Measurements from ENCODE around the gene BCL7A. TPM values are rescaled to one million over a fixed set of nuclear protein-coding genes. Genes with fewer than 3 reads are reported as not detected.

The BCL7A gene
- total RNA-seq, 1 experiment from 2014 or later: 14.5 TPM

DNA sequence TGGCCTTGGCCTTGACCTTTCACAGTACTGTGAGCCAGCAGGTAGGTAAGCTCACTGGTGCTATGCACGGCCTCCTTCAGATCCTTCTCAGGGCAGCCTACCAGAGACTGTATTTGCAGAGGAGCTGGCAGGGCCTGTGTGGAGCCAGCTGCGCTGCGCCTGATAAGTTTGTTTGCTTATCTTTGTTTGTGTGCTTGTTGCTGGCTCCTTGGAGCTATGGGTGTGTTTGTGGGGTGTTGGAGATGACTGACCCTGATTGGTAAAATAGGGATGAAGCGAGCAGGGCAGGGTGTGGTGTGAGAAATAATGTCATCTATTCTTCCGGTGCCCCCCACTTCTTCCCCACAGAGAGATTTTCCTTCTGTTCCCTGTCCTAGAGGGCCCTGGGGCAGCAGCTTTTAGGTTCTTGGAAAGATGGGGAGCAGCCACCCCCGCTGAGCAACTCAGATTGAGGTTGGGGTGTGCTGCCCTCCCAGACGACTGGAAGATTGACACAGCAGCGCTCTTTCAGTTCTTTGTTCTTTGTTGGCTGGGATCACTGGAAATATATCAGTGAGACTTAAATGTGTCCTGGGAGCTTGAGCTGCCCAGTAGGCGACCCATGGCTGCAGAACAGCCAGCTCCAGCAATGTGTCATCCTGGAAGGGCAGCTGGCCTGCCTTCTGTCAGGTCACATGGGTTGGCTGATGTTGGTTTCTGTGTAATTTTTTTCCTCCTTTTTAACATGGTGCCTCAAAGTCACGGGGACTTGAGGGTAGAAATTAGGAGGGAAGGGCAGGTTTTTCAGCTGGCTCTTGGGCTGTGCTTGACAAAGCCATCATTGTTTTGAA, 76.5 kb downstream of the BCL7A start:
- DNase-seq (ENCODE audit: low read depth, low spot score) (no peak), ATAC-seq (peak; percentile 89)
- Histone ChIP-seq H3K4me3 (ENCODE audit: low read depth in 2 of 2, low read length in 2 of 2) (peak overlapping the region in 1 of 2 experiments; percentile 31; a peak in 2 of 4 replicates), H3K9me3 (ENCODE audit: control insufficient read depth, insufficient read depth, low read depth, low read length) (no peaks in the 10 kb centered on the region), H3K36me3 (ENCODE audit: control insufficient read depth, insufficient read depth, low read length) (no peaks in the 10 kb centered on the region), H3K4me1 (ENCODE audit: control insufficient read depth, insufficient read depth, low read length) (peaks cover 66% of the 10 kb centered on the region), H3K27ac (ENCODE audit: low read length) (peak overlapping the region; percentile 96), H3K27me3 (ENCODE audit: control insufficient read depth, insufficient read depth, low read length) (no peaks in the 10 kb centered on the region)
- intact Hi-C loops (cut with micrococcal nuclease; ENCODE audit: unreplicated experiment) (no loop called here), in situ Hi-C loops (cut with HindIII; ENCODE audit: low pct_unique_long_range_greater_than_20kb, low sequenced_read_pairs) (no loop called here)
- TF ChIP-seq, protein P1, sequence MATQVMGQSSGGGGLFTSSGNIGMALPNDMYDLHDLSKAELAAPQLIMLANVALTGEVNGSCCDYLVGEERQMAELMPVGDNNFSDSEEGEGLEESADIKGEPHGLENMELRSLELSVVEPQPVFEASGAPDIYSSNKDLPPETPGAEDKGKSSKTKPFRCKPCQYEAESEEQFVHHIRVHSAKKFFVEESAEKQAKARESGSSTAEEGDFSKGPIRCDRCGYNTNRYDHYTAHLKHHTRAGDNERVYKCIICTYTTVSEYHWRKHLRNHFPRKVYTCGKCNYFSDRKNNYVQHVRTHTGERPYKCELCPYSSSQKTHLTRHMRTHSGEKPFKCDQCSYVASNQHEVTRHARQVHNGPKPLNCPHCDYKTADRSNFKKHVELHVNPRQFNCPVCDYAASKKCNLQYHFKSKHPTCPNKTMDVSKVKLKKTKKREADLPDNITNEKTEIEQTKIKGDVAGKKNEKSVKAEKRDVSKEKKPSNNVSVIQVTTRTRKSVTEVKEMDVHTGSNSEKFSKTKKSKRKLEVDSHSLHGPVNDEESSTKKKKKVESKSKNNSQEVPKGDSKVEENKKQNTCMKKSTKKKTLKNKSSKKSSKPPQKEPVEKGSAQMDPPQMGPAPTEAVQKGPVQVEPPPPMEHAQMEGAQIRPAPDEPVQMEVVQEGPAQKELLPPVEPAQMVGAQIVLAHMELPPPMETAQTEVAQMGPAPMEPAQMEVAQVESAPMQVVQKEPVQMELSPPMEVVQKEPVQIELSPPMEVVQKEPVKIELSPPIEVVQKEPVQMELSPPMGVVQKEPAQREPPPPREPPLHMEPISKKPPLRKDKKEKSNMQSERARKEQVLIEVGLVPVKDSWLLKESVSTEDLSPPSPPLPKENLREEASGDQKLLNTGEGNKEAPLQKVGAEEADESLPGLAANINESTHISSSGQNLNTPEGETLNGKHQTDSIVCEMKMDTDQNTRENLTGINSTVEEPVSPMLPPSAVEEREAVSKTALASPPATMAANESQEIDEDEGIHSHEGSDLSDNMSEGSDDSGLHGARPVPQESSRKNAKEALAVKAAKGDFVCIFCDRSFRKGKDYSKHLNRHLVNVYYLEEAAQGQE (IDR thresholded peaks at IDR 0.05; ENCODE audit: insufficient read depth in 1 of 2, low read depth in 2 of 2, low read length in 1 of 2): no peak
- TF ChIP-seq POLR2AphosphoS5 (IDR thresholded peaks at IDR 0.05; ENCODE audit: low read depth, low read length) (peak; percentile 89), TCF7L2 (IDR thresholded peaks at IDR 0.05; ENCODE audit: low read depth, low read length) (peak; percentile 99), CTCF (IDR thresholded peaks at IDR 0.05) (no peak), SIN3A (IDR thresholded peaks at IDR 0.05; ENCODE audit: borderline replicate concordance, insufficient read depth, low read depth, low read length) (peak; percentile 70; the same call in 1 of the 2 replicates)
- BruUV-seq (replicated peaks): no TSS peak
- ChIA-PET CTCF (interaction anchor here (0.6 to 0.8 kb wide), 4 partner anchors 11 to 40 kb away, joined by 3 to 5 read pairs (median 3); no protein-coding TSS in a partner anchor), POLR2A (interaction anchor here (0.6 to 2.5 kb wide), 6 partner anchors 10 to 28 kb away, joined by 3 to 14 read pairs (median 6); partner anchors contain the start of gene MLXIP)

- peaks cover 72% of the 10 kb centered on the region for H3K4me1 ChIP-seq (ENCODE audit: control insufficient read depth, insufficient read depth, low read length)
- intact Hi-C loops (cut with micrococcal nuclease; ENCODE audit: unreplicated experiment): no loop called here
- 0 out of 4 replicates have a peak overlapping the region, but pooled peaks of 1 of the 2 experiments have one; percentile 1 for H3K4me3 ChIP-seq (ENCODE audit: low read depth in 2 of 2, low read length in 2 of 2)
These were observed 77.6 kb downstream of the BCL7A start for GRCh38 chr12:122099280-122099749.

More at GRCh38 chr12:122099280-122099749, 77.6 kb downstream of the BCL7A start:
- ChIA-PET CTCF (interaction anchor here (0.7 kb wide), 1 partner anchor 122 kb away, joined by 3 read pairs; no protein-coding TSS in a partner anchor), POLR2A (interaction anchor here (0.6 kb wide), 1 partner anchor 16 kb away, joined by 3 read pairs; no protein-coding TSS in a partner anchor)
- DNase-seq (ENCODE audit: low read depth, low spot score) (no peak), ATAC-seq (no peak)
- peak overlapping the region; percentile 96 for H3K27ac ChIP-seq (ENCODE audit: low read length)
- TF ChIP-seq, protein P1 (IDR thresholded peaks at IDR 0.05; ENCODE audit: insufficient read depth in 1 of 2, low read depth in 2 of 2, low read length in 1 of 2): no peak
- no peak for TF ChIP-seq CTCF (IDR thresholded peaks at IDR 0.05)
- TF ChIP-seq TCF7L2 (IDR thresholded peaks at IDR 0.05; ENCODE audit: low read depth, low read length): no peak
- TF ChIP-seq SIN3A (IDR thresholded peaks at IDR 0.05; ENCODE audit: borderline replicate concordance, insufficient read depth, low read depth, low read length): no peak
- TF ChIP-seq POLR2AphosphoS5 (IDR thresholded peaks at IDR 0.05; ENCODE audit: low read depth, low read length): no peak
- H3K27me3 ChIP-seq (ENCODE audit: control insufficient read depth, insufficient read depth, low read length): no peaks in the 10 kb centered on the region
- in situ Hi-C loops (cut with HindIII; ENCODE audit: low pct_unique_long_range_greater_than_20kb, low sequenced_read_pairs): no loop called here
- H3K9me3 ChIP-seq (ENCODE audit: control insufficient read depth, insufficient read depth, low read depth, low read length): no peaks in the 10 kb centered on the region
- no TSS peak for BruUV-seq (replicated peaks)
- H3K36me3 ChIP-seq (ENCODE audit: control insufficient read depth, insufficient read depth, low read length): no peaks in the 10 kb centered on the region

Data from Panc1 (cell line).